H1 (cell line): ENCODE data around the gene B3GLCT. TPM values are rescaled to one million over a fixed set of nuclear protein-coding genes. Genes with fewer than 3 reads are reported as not detected.

ENCODE experiments used
- CTCF ChIA-PET: fragments of 300-600 bp; sonication (Branson Sonifier 250); formaldehyde crosslinking; loops from one replicate; lab custom pipeline; 2021; ENCODE audit not compliant: partially characterized antibody; lab: Charles Lee
- POLR2A ChIA-PET: fragments of 300-600 bp; sonication (Branson Sonifier 250); formaldehyde crosslinking; loops from one replicate; lab custom pipeline; 2021; ENCODE audit warnings: inconsistent platforms; ENCODE audit not compliant: partially characterized antibody; lab: Charles Lee
- DNase-seq, 2 experiments: peaks; one replicate each; pipeline versions ENCODE4 v3.0.0 to v3.0.0-alpha.2; 2010 to 2022; ENCODE audit warnings: low spot score in 2 of 2, low read depth in 1 of 2, mixed read lengths in 1 of 2
- FAIRE-seq: peaks from 2 replicates; lab custom pipeline; 2011; peaks lifted over from hg19 to GRCh38; lab: Jason Lieb, UNC
- H2AFZ ChIP-seq: 2 replicates; pipeline ENCODE4 v1.8.1; 2012; ENCODE audit warnings: low read length, inconsistent platforms
- H2AK5ac ChIP-seq: 2 replicates; pipeline ENCODE4 v1.6.1; 2013; ENCODE audit warnings: low read depth, low read length
- H2BK120ac ChIP-seq: replicated peaks from 2 replicates; pipeline ENCODE3; 2013; ENCODE audit warnings: low read depth, low read length, inconsistent platforms
- H2BK12ac ChIP-seq: 2 replicates; pipeline ENCODE4 v1.6.1; 2013; ENCODE audit warnings: low read depth, low read length
- H2BK15ac ChIP-seq: 2 replicates; pipeline ENCODE4 v1.6.1; 2013; ENCODE audit warnings: low read length
- H2BK20ac ChIP-seq: 2 replicates; pipeline ENCODE4 v1.6.1; 2013; ENCODE audit warnings: low read length
- H2BK5ac ChIP-seq: 2 replicates; pipeline ENCODE4 v1.6.1; 2013; ENCODE audit warnings: low read depth, low read length
- H3K14ac ChIP-seq: 2 replicates; pipeline ENCODE4 v1.6.1; 2013; ENCODE audit warnings: inconsistent platforms; ENCODE audit not compliant: insufficient read length
- H3K18ac ChIP-seq: 2 replicates; pipeline ENCODE4 v1.6.1; 2013; ENCODE audit warnings: low read length; ENCODE audit errors: extremely low read depth
- H3K23ac ChIP-seq: 2 replicates; pipeline ENCODE4 v1.6.1; 2013; ENCODE audit warnings: inconsistent platforms; ENCODE audit not compliant: insufficient read length
- H3K23me2 ChIP-seq: 2 replicates; pipeline ENCODE4 v1.6.1; 2013; ENCODE audit warnings: low read depth, low read length
- H3K27ac ChIP-seq: 2 replicates; pipeline ENCODE4 v1.6.1; 2011; ENCODE audit warnings: low read depth, low read length, inconsistent platforms
- H3K27me3 ChIP-seq, 4 experiments: replicated peaks in 1 of 4; 1 replicate in 1 of 4; 2 replicates in 3 of 4; pipeline versions ENCODE4 v1.6.1 to v1.8.1; 2011 to 2013; ENCODE audit warnings: low read length in 3 of 4, mild to moderate bottlenecking in 3 of 4, inconsistent platforms in 2 of 4, mixed read lengths in 2 of 4, moderate library complexity in 1 of 4; ENCODE audit not compliant: control insufficient read depth in 3 of 4, insufficient read depth in 3 of 4; ENCODE audit errors: extremely low read depth in 1 of 4
- H3K36me3 ChIP-seq, 4 experiments: 2 replicates each; pipeline versions ENCODE4 v1.6.1 to v1.8.1; 2011 to 2013; ENCODE audit warnings: mild to moderate bottlenecking in 4 of 4, low read length in 3 of 4, moderate library complexity in 2 of 4, control low read depth in 1 of 4, inconsistent platforms in 1 of 4; ENCODE audit not compliant: insufficient read depth in 4 of 4, control insufficient read depth in 2 of 4
- H3K4ac ChIP-seq: replicated peaks from 2 replicates; pipeline ENCODE3; 2013; ENCODE audit warnings: low read length, low read depth, mixed read lengths, inconsistent platforms; ENCODE audit not compliant: insufficient read length
- H3K4me1 ChIP-seq, 4 experiments: replicated peaks in 1 of 4; 1 replicate in 1 of 4; 2 replicates in 3 of 4; pipeline versions ENCODE4 v1.6.1 to v1.8.1; 2011 to 2013; ENCODE audit warnings: low read length in 3 of 4, inconsistent platforms in 2 of 4, mixed read lengths in 1 of 4; ENCODE audit not compliant: insufficient read depth in 4 of 4, control insufficient read depth in 3 of 4
- H3K4me2 ChIP-seq, 2 experiments: 2 replicates each; pipeline versions ENCODE4 v1.6.1 to v1.8.1; 2011 to 2013; ENCODE audit warnings: low read depth in 2 of 2, low read length in 2 of 2, control low read depth in 1 of 2, inconsistent platforms in 1 of 2, mild to moderate bottlenecking in 1 of 2; ENCODE audit not compliant: insufficient read depth in 1 of 2
- H3K4me3 ChIP-seq, 4 experiments: fragments of 200-600, 300-600 bp in 1 of 4; sonication (generic), shearing (Covaris generic), sonication (Bioruptor Twin) in 1 of 4; 2 replicates each; pipeline versions ENCODE4 v1.5.1 to v1.8.1; 2011 to 2016; ENCODE audit warnings: low read length in 4 of 4, low read depth in 3 of 4, control low read depth in 2 of 4, inconsistent platforms in 2 of 4, mild to moderate bottlenecking in 2 of 4, mixed read lengths in 1 of 4, moderate library complexity in 1 of 4; ENCODE audit not compliant: insufficient read depth in 2 of 4; ENCODE audit errors: extremely low read depth in 1 of 4
- H3K56ac ChIP-seq: replicated peaks from 2 replicates; pipeline ENCODE3; 2013; ENCODE audit warnings: low read depth, mild to moderate bottlenecking, mixed read lengths, low read length, inconsistent platforms; ENCODE audit not compliant: insufficient read length
- H3K79me1 ChIP-seq: 2 replicates; pipeline ENCODE4 v1.6.1; 2013; ENCODE audit warnings: low read depth, low read length, control low read depth
- H3K79me2 ChIP-seq, 2 experiments: 2 replicates each; pipeline versions ENCODE4 v1.6.1 to v1.8.1; 2012 to 2013; ENCODE audit warnings: low read length in 2 of 2, mild to moderate bottlenecking in 2 of 2, inconsistent platforms in 1 of 2; ENCODE audit not compliant: insufficient read depth in 2 of 2, control insufficient read depth in 1 of 2
- H3K9ac ChIP-seq, 4 experiments: replicated peaks in 1 of 4; 1 replicate in 1 of 4; 2 replicates in 3 of 4; pipeline versions ENCODE4 v1.6.1 to v1.8.1; 2011 to 2013; ENCODE audit warnings: low read depth in 3 of 4, low read length in 3 of 4, control low read depth in 2 of 4, mild to moderate bottlenecking in 2 of 4, moderate library complexity in 2 of 4, inconsistent platforms in 1 of 4; ENCODE audit errors: extremely low read depth in 1 of 4
- H3K9me3 ChIP-seq, 2 experiments: 2 replicates each; pipeline versions ENCODE4 v1.6.1 to v1.8.1; 2012 to 2013; ENCODE audit warnings: mild to moderate bottlenecking in 2 of 2, moderate library complexity in 2 of 2, control low read depth in 1 of 2, inconsistent platforms in 1 of 2, low read depth in 1 of 2, low read length in 1 of 2, mixed read lengths in 1 of 2; ENCODE audit not compliant: insufficient read depth in 2 of 2
- H4K20me1 ChIP-seq, 2 experiments: replicated peaks in 1 of 2; 2 replicates each; pipeline versions ENCODE3 to v1.8.1; 2011 to 2013; ENCODE audit warnings: inconsistent platforms in 2 of 2, low read length in 2 of 2, mild to moderate bottlenecking in 1 of 2; ENCODE audit not compliant: insufficient read depth in 2 of 2, control insufficient read depth in 1 of 2
- H4K5ac ChIP-seq: 2 replicates; pipeline ENCODE4 v1.6.1; 2013; ENCODE audit warnings: low read length, low read depth, mixed read lengths, inconsistent platforms; ENCODE audit not compliant: insufficient read length
- H4K8ac ChIP-seq: 2 replicates; pipeline ENCODE4 v1.8.0; 2013; ENCODE audit warnings: mild to moderate bottlenecking, moderate library complexity, low read length, inconsistent platforms; ENCODE audit not compliant: insufficient read depth; ENCODE audit errors: extremely low read depth
- H4K91ac ChIP-seq: replicated peaks from 2 replicates; pipeline ENCODE3; 2013; ENCODE audit warnings: low read length, mixed read lengths, inconsistent platforms; ENCODE audit not compliant: insufficient read length
- CBX5 ChIP-seq: fragments of 300-800, 300-1000 bp; sonication (generic); IDR thresholded peaks from 2 replicates; pipeline ENCODE4 v1.7.1; 2016; ENCODE audit warnings: antibody characterized with exemption, low read length, low read depth
- GTF2F1 ChIP-seq: IDR thresholded peaks from 2 replicates; pipeline ENCODE4 v1.6.1; 2012; ENCODE audit warnings: low read depth, low read length, improper control_type of control experiment, borderline replicate concordance
- JUND ChIP-seq: IDR thresholded peaks from 2 replicates; pipeline ENCODE4 v1.6.1; 2011; ENCODE audit warnings: mild to moderate bottlenecking, improper control_type of control experiment, low read length
- POLR2A ChIP-seq, 2 experiments: IDR thresholded peaks; 1 replicate in 1 of 2; 2 replicates in 1 of 2; pipeline ENCODE4 v1.6.1; 2011; ENCODE audit warnings: low read depth in 2 of 2, low read length in 2 of 2, mild to moderate bottlenecking in 2 of 2; ENCODE audit errors: control extremely low read depth in 1 of 2
- POLR2AphosphoS5 ChIP-seq: IDR thresholded peaks from 2 replicates; pipeline ENCODE4 v1.6.1; 2011; ENCODE audit warnings: low read depth, low read length
- POU5F1 ChIP-seq: IDR thresholded peaks from 2 replicates; pipeline ENCODE4 v1.6.1; 2011; ENCODE audit warnings: low read depth, mild to moderate bottlenecking, low read length, moderate library complexity
- RNF2 ChIP-seq: fragments of 200-900, 300-1000 bp; sonication (generic); IDR thresholded peaks from 2 replicates; pipeline ENCODE4 v1.7.1; 2016; ENCODE audit warnings: borderline replicate concordance, low read depth, mild to moderate bottlenecking, antibody characterized with exemption, low read length; ENCODE audit not compliant: poor library complexity, severe bottlenecking; ENCODE audit errors: missing control alignments
- SIN3A ChIP-seq, 2 experiments: IDR thresholded peaks in 1 of 2; conservative IDR thresholded peaks in 1 of 2; 2 replicates each; pipeline ENCODE4 v1.6.1; 2011 to 2012; ENCODE audit warnings: low read length in 2 of 2, improper control_type of control experiment in 1 of 2, low read depth in 1 of 2, mild to moderate bottlenecking in 1 of 2
- SIRT6 ChIP-seq: IDR thresholded peaks from one replicate; pipeline ENCODE4 v1.7.1; 2012; ENCODE audit warnings: low read length, inconsistent platforms
- SP1 ChIP-seq: IDR thresholded peaks from 2 replicates; pipeline ENCODE4 v1.6.1; 2011; ENCODE audit warnings: low read depth, low read length
- SP2 ChIP-seq: IDR thresholded peaks from 2 replicates; pipeline ENCODE4 v1.6.1; 2012; ENCODE audit warnings: mild to moderate bottlenecking, low read length, inconsistent platforms
- SUZ12 ChIP-seq: fragments of 200-600 bp; sonication (generic); IDR thresholded peaks from 2 replicates; pipeline ENCODE4 v1.6.1; 2012; ENCODE audit warnings: mild to moderate bottlenecking, inconsistent platforms, low read length, moderate library complexity, mixed read lengths
- TAF7 ChIP-seq: optimal IDR thresholded peaks from 2 replicates; pipeline ENCODE3; 2011; ENCODE audit warnings: low read depth, mild to moderate bottlenecking, inconsistent platforms, low read length, moderate library complexity, borderline replicate concordance
- TEAD4 ChIP-seq: IDR thresholded peaks from 2 replicates; pipeline ENCODE4 v1.6.1; 2012; ENCODE audit warnings: low read depth, low read length, inconsistent platforms, mixed read lengths
- WGBS, 2 experiments: shearing (Covaris generic) in 1 of 2; methylation state at CpG; one replicate each; pipeline versions ENCODE4 v1.1.6 to v1.1.7; 2013 to 2015; ENCODE audit warnings: low lambda C conversion rate in 2 of 2, mixed read lengths in 2 of 2, inconsistent platforms in 1 of 2, low coverage in 1 of 2, missing lambda C conversion rate in 1 of 2; ENCODE audit not compliant: insufficient replicate concordance in 2 of 2, insufficient coverage in 1 of 2, insufficient read length in 1 of 2; ENCODE audit errors: extremely low coverage in 1 of 2, missing lambda C conversion rate in 1 of 2; 5-methylcytosine and 5-hydroxymethylcytosine counted together
- polyA plus RNA-seq, 7 experiments: library from polyadenylated mRNA; depleted of rRNA in 3 of 7; stranded (reverse) in 5 of 7; unstranded in 2 of 7; fragments of >200 nt in 5 of 7; fragments of 200-250 nt in 2 of 7; gene quantifications; 1 replicate in 5 of 7; 2 replicates in 1 of 7; 4 replicates in 1 of 7; pipeline versions ENCODE4 v1.2.1 to v1.2.3, GENCODE V29; 2011 to 2013; ENCODE audit warnings: missing spikeins in 2 of 7, mixed read lengths in 2 of 7
- total RNA-seq: library from RNA; stranded (reverse); fragmentation: NEBNext Ultra II Directional; extraction: Animal tissue kit (Norgen Biotek cat#: 25700); gene quantifications from 2 replicates; pipeline ENCODE4 v1.2.1, GENCODE V29; 2021
- TF ChIP-seq, protein P1 (sequence below): IDR thresholded peaks from 2 replicates; pipeline ENCODE4 v1.6.1; 2012; ENCODE audit warnings: inconsistent platforms

B3GLCT gene
- total and polyA plus RNA-seq, 2 of the 8 experiments (the other 6 are each of a cell fraction or from before 2014, with no cell fraction given), result 1.5 to 4.1 TPM

DNA sequence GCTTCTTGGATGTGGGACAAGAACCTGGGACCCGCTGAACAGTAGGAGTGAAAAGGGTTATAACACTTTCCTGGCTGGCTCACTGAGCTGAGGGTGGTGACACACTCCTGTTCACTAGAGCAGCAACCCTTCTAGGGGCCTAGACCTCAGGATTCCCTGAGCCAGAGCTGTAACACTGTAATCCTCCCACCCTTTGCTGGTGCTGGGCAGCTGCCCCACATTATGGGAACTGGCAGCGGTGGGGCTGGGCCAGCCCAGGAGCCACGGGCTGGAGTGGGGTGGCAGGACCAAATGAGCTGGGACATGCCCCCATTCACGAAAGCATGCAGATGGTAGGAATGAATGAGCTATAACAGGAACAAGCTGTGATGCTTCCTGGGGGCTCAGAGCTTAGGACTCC lies 110.6 kb downstream of the B3GLCT start:
- Histone ChIP-seq H3K9ac (no peak overlapping the region), H3K14ac (no peak overlapping the region), H4K8ac (no peak overlapping the region), H2BK15ac (no peak overlapping the region), H2BK12ac (no peak overlapping the region), H2AK5ac (no peak overlapping the region), H3K9me3 (peaks cover 25 to 35% of the 10 kb centered on the region in 2 experiments), H2BK5ac (no peak overlapping the region), H2BK20ac (no peak overlapping the region), H3K79me1 (no peaks in the 10 kb centered on the region), H3K23me2 (no peaks in the 10 kb centered on the region), H3K18ac (no peak overlapping the region), H4K91ac (no peak overlapping the region), H3K27me3 (no peaks in the 10 kb centered on the region), H4K5ac (no peak overlapping the region), H3K23ac (no peak overlapping the region), H4K20me1 (no peaks in the 10 kb centered on the region), H2BK120ac (no peak overlapping the region), H3K4ac (no peak overlapping the region), H3K4me1 (no peaks in the 10 kb centered on the region), H3K36me3 (peaks cover 0 to 11% (median 1%) of the 10 kb centered on the region in 4 experiments; a peak in 4 of 8 replicates), H3K56ac (no peak overlapping the region), H3K79me2 (no peaks in the 10 kb centered on the region), H3K4me3 (no peak overlapping the region), H3K27ac (no peak overlapping the region), H2AFZ (no peak overlapping the region), H3K4me2 (no peak overlapping the region)
- ChIA-PET POLR2A (interaction anchor here (0.6 kb wide), 1 partner anchor 1743 kb away, joined by 3 read pairs; no protein-coding TSS in a partner anchor), CTCF (interaction anchor here (1.9 kb wide), 1 partner anchor 75 kb away, joined by 9 read pairs; no protein-coding TSS in a partner anchor)
- FAIRE-seq, result no peak
- DNase-seq, result no peak
- 92% methylated on average over 4 of the region's 4 CpGs; no CpG with 5 or more reads in 1 of the 2 experiments for WGBS, 2 experiments
- TF ChIP-seq CBX5 (no peak), TAF7 (no peak), POLR2AphosphoS5 (no peak), POU5F1 (no peak), SUZ12 (no peak), GTF2F1 (no peak), TEAD4 (no peak), SP2 (no peak), POLR2A (IDR thresholded peaks at IDR 0.05; ENCODE audit: control extremely low read depth in 1 of 2, low read depth in 2 of 2, low read length in 2 of 2) (no peak), SP1 (no peak), JUND (no peak), SIRT6 (no peak), SIN3A (conservative IDR thresholded peaks at IDR 0.05 in 1 of 2, IDR thresholded peaks at IDR 0.05 in 1 of 2; ENCODE audit: low read depth in 1 of 2, low read length in 2 of 2) (no peak), RNF2 (no peak)
- TF ChIP-seq, protein P1, sequence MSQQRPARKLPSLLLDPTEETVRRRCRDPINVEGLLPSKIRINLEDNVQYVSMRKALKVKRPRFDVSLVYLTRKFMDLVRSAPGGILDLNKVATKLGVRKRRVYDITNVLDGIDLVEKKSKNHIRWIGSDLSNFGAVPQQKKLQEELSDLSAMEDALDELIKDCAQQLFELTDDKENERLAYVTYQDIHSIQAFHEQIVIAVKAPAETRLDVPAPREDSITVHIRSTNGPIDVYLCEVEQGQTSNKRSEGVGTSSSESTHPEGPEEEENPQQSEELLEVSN, result no peak
